GM12878 (cell line): Measurements from ENCODE around the gene UBA6. TPM values are rescaled to one million over a fixed set of nuclear protein-coding genes. Genes with fewer than 3 reads are reported as not detected.
A peak's percentile ranks its signal among the peaks of the same experiment; 100 is the strongest.

ENCODE experiments used
- ATAC-seq: fragments of 200-7000 bp; cut with Tn5 transposase; 3 replicates; pipeline ENCODE4 v1.9.1; 2020; ENCODE audit warnings: mild to moderate bottlenecking, moderate library complexity
- BruUV-seq: library from RNA; stranded (reverse); fragments of 400-500 nt; replicated peaks from 2 replicates; lab custom pipeline; 2021; lab: Mats Ljungman, UMichigan
- CTCF ChIA-PET: fragments of 300-600 bp; sonication (Branson Sonifier 250); formaldehyde crosslinking; extraction: SDS; loops from one replicate; lab custom pipeline; 2021; ENCODE audit warnings: inconsistent platforms; lab: Yijun Ruan, JAX
- POLR2A ChIA-PET: fragments of 350-600 bp; formaldehyde crosslinking; extraction: SDS; loops from one replicate; lab custom pipeline; 2021; ENCODE audit warnings: inconsistent platforms; lab: Charles Lee
- RAD21 ChIA-PET: fragments of 300-600 bp; sonication (Branson Sonifier 250); formaldehyde crosslinking; loops from one replicate; lab custom pipeline; 2023; ENCODE audit warnings: antibody characterized with exemption; ENCODE audit not compliant: unreplicated experiment; lab: Charles Lee
- SMC1A ChIA-PET: fragments of 300-600 bp; sonication (Branson Sonifier 250); formaldehyde crosslinking; loops from one replicate; lab custom pipeline; 2023; ENCODE audit not compliant: unreplicated experiment, uncharacterized antibody; lab: Charles Lee
- DNase-seq: peaks from one replicate; pipeline ENCODE4 v3.0.0-alpha.2; 2011; ENCODE audit warnings: low read depth, low spot score
- FAIRE-seq: peaks from 3 replicates; lab custom pipeline; 2011; peaks lifted over from hg19 to GRCh38; lab: Jason Lieb, UNC
- H2AFZ ChIP-seq: 2 replicates; pipeline ENCODE4 v1.6.0; 2011; ENCODE audit warnings: low read depth, low read length, control low read depth; ENCODE audit not compliant: control insufficient read depth
- H3K27ac ChIP-seq: 2 replicates; pipeline ENCODE4 v1.5.1; 2011; ENCODE audit warnings: control low read depth; ENCODE audit not compliant: control insufficient read depth, insufficient read depth
- H3K27me3 ChIP-seq, 2 experiments: replicated peaks in 1 of 2; 2 replicates each; pipeline versions ENCODE4 v1.6.0 to v1.6.1; 2011; ENCODE audit warnings: low read length in 1 of 2; ENCODE audit not compliant: control insufficient read depth in 2 of 2, insufficient read depth in 2 of 2
- H3K36me3 ChIP-seq, 2 experiments: 2 replicates each; pipeline ENCODE4 v1.5.1; 2011; ENCODE audit warnings: low read length in 1 of 2; ENCODE audit not compliant: control insufficient read depth in 2 of 2, insufficient read depth in 2 of 2
- H3K4me1 ChIP-seq: 2 replicates; pipeline ENCODE4 v1.6.1; 2011; ENCODE audit warnings: mild to moderate bottlenecking, low read length, moderate library complexity, mixed read lengths; ENCODE audit not compliant: control insufficient read depth, insufficient read depth
- H3K4me2 ChIP-seq: 2 replicates; pipeline ENCODE4 v1.6.0; 2011; ENCODE audit warnings: control low read depth; ENCODE audit not compliant: control insufficient read depth, insufficient read depth
- H3K4me3 ChIP-seq: fragments of 200-600 bp; sonication (generic); 2 replicates; pipeline ENCODE4 v1.5.1; 2016
- H3K79me2 ChIP-seq: 2 replicates; pipeline ENCODE4 v1.6.0; 2011; ENCODE audit warnings: low read length; ENCODE audit not compliant: control insufficient read depth, insufficient read depth
- H3K9ac ChIP-seq: 2 replicates; pipeline ENCODE4 v1.8.0; 2011; ENCODE audit warnings: low read length, control low read depth, mixed read lengths; ENCODE audit not compliant: control insufficient read depth, insufficient read depth
- H3K9me3 ChIP-seq: replicated peaks from 3 replicates; pipeline ENCODE4 v1.5.1; 2011; ENCODE audit warnings: mild to moderate bottlenecking, low read length; ENCODE audit not compliant: control insufficient read depth, insufficient read depth
- H4K20me1 ChIP-seq: 2 replicates; pipeline ENCODE4 v1.6.0; 2011; ENCODE audit not compliant: control insufficient read depth, insufficient read depth
- MYC ChIP-seq: IDR thresholded peaks from 2 replicates; pipeline ENCODE4 v1.6.1; 2011; ENCODE audit warnings: mild to moderate bottlenecking, low read length, moderate library complexity, inconsistent platforms; ENCODE audit not compliant: insufficient read depth, insufficient replicate concordance, insufficient read length, severe bottlenecking
- RCOR1 ChIP-seq: conservative IDR thresholded peaks from 2 replicates; pipeline ENCODE4 v1.6.1; 2012; ENCODE audit warnings: low read depth, low read length, improper control_type of control experiment
- ZBTB40 ChIP-seq: fragments of 450-650 bp; IDR thresholded peaks from 2 replicates; pipeline ENCODE4 v1.6.1; 2016; ENCODE audit warnings: mild to moderate bottlenecking, moderate library complexity, borderline replicate concordance
- WGBS: methylation state at CpG from one replicate; pipeline ENCODE4 v1.1.6; 2016; ENCODE audit warnings: low lambda C conversion rate; ENCODE audit not compliant: insufficient replicate concordance, insufficient coverage; ENCODE audit errors: missing lambda C conversion rate; 5-methylcytosine and 5-hydroxymethylcytosine counted together
- in situ Hi-C: fragments of 300-500 bp; cut with MboI; formaldehyde crosslinking; loops from 9 replicates; pipeline ENCODE4 v1.14.3; 2018; ENCODE audit warnings: mixed read lengths
- intact Hi-C: fragments of 100-400 bp; cut with micrococcal nuclease; formaldehyde crosslinking; loops from one replicate; pipeline ENCODE4 v1.14.2; 2022; ENCODE audit not compliant: unreplicated experiment
- polyA plus RNA-seq, 11 experiments: library from polyadenylated mRNA; depleted of rRNA in 4 of 11; unstranded in 6 of 11; stranded (reverse) in 5 of 11; fragments of >200 nt; fragmentation: Nextera tagmentation in 4 of 11; fragmentation: Illumina TruSeq in 1 of 11; extraction: Ambion mirVana in 4 of 11; extraction: Trizol in 1 of 11; gene quantifications; 1 replicate in 1 of 11; 2 replicates in 10 of 11; pipeline versions ENCODE4 v1.2.1 to v1.2.3, GENCODE V29; 2011 to 2016; ENCODE audit warnings: inconsistent platforms in 2 of 11, missing spikeins in 2 of 11, low read depth in 1 of 11
- total RNA-seq, 4 experiments: library from RNA; depleted of rRNA in 3 of 4; stranded (reverse); fragments of >200 nt in 3 of 4; fragmentation: Illumina TruSeq in 1 of 4; extraction: Trizol in 1 of 4; gene quantifications; 2 replicates each; pipeline versions ENCODE4 v1.2.1 to v1.2.3, GENCODE V29; 2013 to 2021

The UBA6 gene
- total and polyA plus RNA-seq, 10 of the 15 experiments (the other 5 are each of a cell fraction or from before 2014, with no cell fraction given), result 7.9 to 70.6 (median 34.7) TPM

GRCh38 chr4:67604029-67604381 is 97.0 kb downstream of the UBA6 start:
- H3K27me3 ChIP-seq, result no peaks in the 10 kb centered on the region
- no peaks in the 10 kb centered on the region; the same call in 2 of the 3 replicates for H3K9me3 ChIP-seq
- intact Hi-C loops, result no loop called here
- ATAC-seq (peak; percentile 32), FAIRE-seq (no peak), DNase-seq (no peak)
- no peak overlapping the region for H3K9ac ChIP-seq
- BruUV-seq, result no TSS peak
- H3K36me3 ChIP-seq, result no peaks in the 10 kb centered on the region; a peak in 1 of 4 replicates
- in situ Hi-C loops, result no loop called here
- H3K79me2 ChIP-seq, result no peaks in the 10 kb centered on the region
- ChIA-PET CTCF (interaction anchor here (0.9 kb wide), 1 partner anchor 97 kb away, joined by 3 read pairs; the partner anchor contains the start of gene UBA6), SMC1A (interaction anchor here (0.7 to 2.9 kb wide), 5 partner anchors 22 to 60 kb away, joined by 3 to 9 read pairs (median 3); no protein-coding TSS in a partner anchor), RAD21 (no interaction called here), POLR2A (interaction anchor here (1.5 kb wide), 1 partner anchor 9 kb away, joined by 3 read pairs; no protein-coding TSS in a partner anchor)
- TF ChIP-seq RCOR1, result no peak
- no peak for TF ChIP-seq ZBTB40
- no peak for TF ChIP-seq MYC
- H3K4me2 ChIP-seq, result no peak overlapping the region
- no peaks in the 10 kb centered on the region for H4K20me1 ChIP-seq
- H3K27ac ChIP-seq, result no peak overlapping the region
- no peak overlapping the region for H3K4me3 ChIP-seq
- no peaks in the 10 kb centered on the region for H3K4me1 ChIP-seq
- 75% methylated on average over 2 of the region's 2 CpGs for WGBS
- H2AFZ ChIP-seq, result no peak overlapping the region
